Motor neuron (in vitro differentiated cells): ENCODE results near the gene LSP1. TPM values are rescaled to one million over a fixed set of nuclear protein-coding genes. Genes with fewer than 3 reads are reported as not detected.

Experiments used
- ATAC-seq, 8 experiments: fragments of 200-7000 bp; cut with Tn5 transposase; replicated peaks in 6 of 8; 2 replicates each; pipeline ENCODE4 v1.8.0; 2021; ENCODE audit warnings: mild to moderate bottlenecking in 8 of 8, moderate library complexity in 8 of 8
- H3K27ac ChIP-seq, 2 donors: fragments of 250-450 bp; sonication (Bioruptor Pico); 2 replicates each; pipeline ENCODE4 v1.9.0; 2021; ENCODE audit warnings: antibody characterized with exemption in 2 of 2, mild to moderate bottlenecking in 2 of 2, moderate library complexity in 1 of 2
- H3K4me1 ChIP-seq, 2 donors: fragments of 250-450 bp; sonication (Bioruptor Pico); replicated peaks in 1 of 2; 2 replicates each; pipeline ENCODE4 v1.6.1; 2021; ENCODE audit warnings: antibody characterized with exemption in 2 of 2, mild to moderate bottlenecking in 2 of 2, moderate library complexity in 1 of 2
- H3K4me3 ChIP-seq, 5 donors: fragments of 250-450 bp; sonication (Bioruptor Pico); 2 replicates each; pipeline ENCODE4 v1.9.0; 2021; ENCODE audit warnings: antibody characterized with exemption in 5 of 5, mild to moderate bottlenecking in 5 of 5, moderate library complexity in 4 of 5
- WGBS, 10 experiments: fragments of 450-650 bp; shearing (Covaris generic); methylation state at CpG; one replicate each; pipeline ENCODE4 v1.0.0; 2022; 5-methylcytosine and 5-hydroxymethylcytosine counted together
- in situ Hi-C, 9 experiments: fragments of 400-800 bp; cut with MboI; loops; one replicate each; pipeline ENCODE4 v1.15.0; 2021; ENCODE audit warnings: low sequenced_read_pairs in 9 of 9, low pct_unique_long_range_greater_than_20kb in 2 of 9; ENCODE audit not compliant: unreplicated experiment in 9 of 9
- total RNA-seq, 8 experiments: library from RNA; unstranded; fragments of 300-600 nt; gene quantifications; 2 replicates each; pipeline versions ENCODE4 v1.2.3 to v1.2.4, GENCODE V29; 2022

The LSP1 gene
- total RNA-seq, 8 experiments from 2014 or later: 0.05 to 12.9 (median 0.88) TPM

- Histone ChIP-seq H3K4me1 (no peaks in the 10 kb centered on the region), H3K4me3 (no peak overlapping the region), H3K27ac (no peak overlapping the region)
- in situ Hi-C loops: no loop called here
- no peak for ATAC-seq
- 60 to 93% (median 82%) methylated on average over 1 to 4 of the region's 25 CpGs; no CpG with 5 or more reads in 6 of the 10 experiments for WGBS, 10 experiments
Observed at GRCh38 chr11:1920128-1920908, 67.4 kb downstream of the LSP1 start.

- Histone ChIP-seq H3K4me3 (no peak overlapping the region), H3K27ac (no peak overlapping the region), H3K4me1 (no peaks in the 10 kb centered on the region)
- ATAC-seq: peak in 4 of 8 experiments; percentile 9 to 49 (median 24)
- in situ Hi-C loops: no loop called here
- whole genome bisulfite sequencing, 10 experiments: 27 to 49% (median 43%) methylated on average over 1 to 4 of the region's 21 CpGs; no CpG with 5 or more reads in 5 of the 10 experiments
Observed at GRCh38 chr11:1920909-1921573, 68.2 kb downstream of the LSP1 start.

GRCh38 chr11:1921574-1922141, 68.8 kb downstream of the LSP1 start:
- in situ Hi-C loops: no loop called here
- H3K27ac ChIP-seq: no peak overlapping the region
- ATAC-seq: peak in 5 of 8 experiments; percentile 1 to 56 (median 35)
- H3K4me3 ChIP-seq: no peak overlapping the region
- WGBS, 10 experiments: 0 to 73% (median 17%) methylated on average over 1 to 6 of the region's 18 CpGs; no CpG with 5 or more reads in 5 of the 10 experiments
- peaks cover 1% of the 10 kb centered on the region in 2 donors for H3K4me1 ChIP-seq

- no peak for ATAC-seq
- in situ Hi-C loops: no loop called here
- no CpG with 5 or more reads among the region's 14 CpGs for WGBS, 10 experiments
Observed at GRCh38 chr11:1922481-1923081, 69.7 kb downstream of the LSP1 start.

GRCh38 chr11:1923201-1923956, 70.5 kb downstream of the LSP1 start:
- in situ Hi-C loops: no loop called here
- H3K4me3 ChIP-seq: no peak overlapping the region
- H3K27ac ChIP-seq: no peak overlapping the region
- 70 to 100% (median 86%) methylated on average over 2 to 6 of the region's 22 CpGs; no CpG with 5 or more reads in 3 of the 10 experiments for WGBS, 10 experiments
- H3K4me1 ChIP-seq: peaks cover 9 to 10% of the 10 kb centered on the region in 2 donors
- ATAC-seq: no peak

More at GRCh38 chr11:1922481-1923081, 69.7 kb downstream of the LSP1 start:
- H3K27ac ChIP-seq: no peak overlapping the region
- no peak overlapping the region for H3K4me3 ChIP-seq
- H3K4me1 ChIP-seq: peaks cover 9 to 10% of the 10 kb centered on the region in 2 donors

- H3K4me1 ChIP-seq: peaks cover 9 to 10% of the 10 kb centered on the region in 2 donors
- 65 to 90% (median 84%) methylated on average over 2 to 3 of the region's 17 CpGs; no CpG with 5 or more reads in 7 of the 10 experiments for WGBS, 10 experiments
- H3K4me3 ChIP-seq: no peak overlapping the region
- no peak overlapping the region for H3K27ac ChIP-seq
- in situ Hi-C loops: no loop called here
- ATAC-seq: no peak
Observed at GRCh38 chr11:1924181-1924580, 71.3 kb downstream of the LSP1 start.

GRCh38 chr11:1924646-1925372, 71.9 kb downstream of the LSP1 start:
- Histone ChIP-seq H3K4me1 (peaks cover 9 to 10% of the 10 kb centered on the region in 2 donors), H3K4me3 (no peak overlapping the region), H3K27ac (no peak overlapping the region)
- 42 to 100% (median 80%) methylated on average over 2 to 3 of the region's 21 CpGs; no CpG with 5 or more reads in 7 of the 10 experiments for WGBS, 10 experiments
- in situ Hi-C loops: no loop called here
- ATAC-seq: no peak

- no peak overlapping the region for H3K27ac ChIP-seq
- in situ Hi-C loops: no loop called here
- H3K4me1 ChIP-seq: peaks cover 9 to 10% of the 10 kb centered on the region in 2 donors
- ATAC-seq: no peak
- WGBS, 10 experiments: 87% methylated on average over 4 of the region's 23 CpGs; no CpG with 5 or more reads in 9 of the 10 experiments
- no peak overlapping the region for H3K4me3 ChIP-seq
Observed at GRCh38 chr11:1925373-1926155, 72.7 kb downstream of the LSP1 start.

- H3K4me1 ChIP-seq: peaks cover 9 to 14% of the 10 kb centered on the region in 2 donors
- ATAC-seq: peak; percentile 1 to 47 (median 38)
- WGBS, 10 experiments: 60 to 100% (median 87%) methylated on average over 1 to 17 of the region's 41 CpGs; no CpG with 5 or more reads in 4 of the 10 experiments
- in situ Hi-C loops: no loop called here
- H3K27ac ChIP-seq: no peak overlapping the region
- H3K4me3 ChIP-seq: no peak overlapping the region
Observed at GRCh38 chr11:1926156-1927025, 73.5 kb downstream of the LSP1 start.

- peak; percentile 47 to 79 (median 70) for ATAC-seq
- WGBS, 10 experiments: 0 to 100% (median 64%) methylated on average over 1 to 6 of the region's 28 CpGs; no CpG with 5 or more reads in 5 of the 10 experiments
- in situ Hi-C loops: no loop called here
- Histone ChIP-seq H3K27ac (no peak overlapping the region), H3K4me3 (no peak overlapping the region), H3K4me1 (peaks cover 9 to 21% of the 10 kb centered on the region in 2 donors)
Observed at GRCh38 chr11:1927026-1927847, 74.4 kb downstream of the LSP1 start.
